NCI-H1436 (cell line): Measurements from ENCODE around the gene NOX3.

ENCODE experiments used
- DNase-seq: peaks from one replicate; lab custom pipeline; 2025; lab: John Stamatoyannopoulos, UW

The NOX3 gene

GRCh38 chr6:155399745-155400653, 55.6 kb downstream of the NOX3 start:
- DNase-seq: no peak

- DNase-seq: no peak
These were observed 56.4 kb downstream of the NOX3 start for GRCh38 chr6:155399062-155399744.

- DNase-seq: no peak
These were observed 57.0 kb downstream of the NOX3 start for GRCh38 chr6:155398701-155399061.

- no peak for DNase-seq
These were observed 57.4 kb downstream of the NOX3 start for GRCh38 chr6:155398221-155398620.

GRCh38 chr6:155397172-155397705, 58.4 kb downstream of the NOX3 start:
- DNase-seq: no peak

GRCh38 chr6:155396605-155397004, 59.0 kb downstream of the NOX3 start:
- DNase-seq: no peak

- DNase-seq: no peak
These were observed 60.3 kb downstream of the NOX3 start for GRCh38 chr6:155395339-155395738.

- no peak for DNase-seq
These were observed 66.5 kb downstream of the NOX3 start for GRCh38 chr6:155389130-155389529.

- DNase-seq: no peak
These were observed 67.0 kb downstream of the NOX3 start for GRCh38 chr6:155388591-155388990.

GRCh38 chr6:155387481-155387880, 68.2 kb downstream of the NOX3 start:
- no peak for DNase-seq

GRCh38 chr6:155384321-155384952, 71.2 kb downstream of the NOX3 start:
- DNase-seq: peak; percentile 26

- DNase-seq: no peak
These were observed 71.7 kb downstream of the NOX3 start for GRCh38 chr6:155383913-155384312.

- DNase-seq: no peak
These were observed 73.3 kb downstream of the NOX3 start for GRCh38 chr6:155382338-155382685.

GRCh38 chr6:155381673-155382337, 73.8 kb downstream of the NOX3 start:
- DNase-seq: no peak

GRCh38 chr6:155380666-155381332, 74.8 kb downstream of the NOX3 start:
- DNase-seq: no peak

- no peak for DNase-seq
These were observed 76.9 kb downstream of the NOX3 start for GRCh38 chr6:155378724-155379123.

GRCh38 chr6:155378276-155378675, 77.4 kb downstream of the NOX3 start:
- no peak for DNase-seq

GRCh38 chr6:155377061-155377460, 78.6 kb downstream of the NOX3 start:
- DNase-seq: no peak

- no peak for DNase-seq
These were observed 79.8 kb downstream of the NOX3 start for GRCh38 chr6:155375801-155376200.

GRCh38 chr6:155374681-155375080, 81.0 kb downstream of the NOX3 start:
- DNase-seq: no peak

- DNase-seq: no peak
These were observed 82.4 kb downstream of the NOX3 start for GRCh38 chr6:155373276-155373675.

GRCh38 chr6:155372256-155372655, 83.4 kb downstream of the NOX3 start:
- DNase-seq: no peak
